Lower lobe of right lung (tissue), 2 donors: ENCODE measurements around the gene SLCO2A1. TPM values are rescaled to one million over a fixed set of nuclear protein-coding genes. Genes with fewer than 3 reads are reported as not detected.
A peak's percentile ranks its signal among the peaks of the same experiment; 100 is the strongest.

ENCODE experiments used
- ATAC-seq, 2 donors: fragments of 200-7000 bp; cut with Tn5 transposase; one replicate each; pipeline ENCODE4 v1.9.1; 2020 to 2022; ENCODE audit warnings: mild to moderate bottlenecking in 2 of 2, moderate library complexity in 2 of 2
- DNase-seq: peaks from one replicate; pipeline ENCODE4 v3.0.0-alpha.2; 2020
- H3K27ac ChIP-seq: fragments of 200-600 bp; one replicate; pipeline ENCODE4 v1.8.0; 2022
- H3K27me3 ChIP-seq: fragments of 200-600 bp; one replicate; pipeline ENCODE4 v1.8.0; 2022; ENCODE audit warnings: low read depth
- H3K36me3 ChIP-seq: fragments of 200-600 bp; one replicate; pipeline ENCODE4 v1.8.0; 2022; ENCODE audit warnings: mild to moderate bottlenecking
- H3K4me1 ChIP-seq: fragments of 200-600 bp; one replicate; pipeline ENCODE4 v1.8.0; 2022
- H3K4me3 ChIP-seq: fragments of 200-600 bp; one replicate; pipeline ENCODE4 v1.8.0; 2022; ENCODE audit warnings: mild to moderate bottlenecking
- H3K9me3 ChIP-seq: fragments of 200-600 bp; one replicate; pipeline ENCODE4 v1.8.0; 2022
- CTCF ChIP-seq: fragments of 200-600 bp; IDR thresholded peaks from one replicate; pipeline ENCODE4 v1.8.0; 2022; ENCODE audit warnings: antibody characterized with exemption, mild to moderate bottlenecking
- intact Hi-C: fragments of 100-400 bp; cut with DNase I; formaldehyde crosslinking; loops from one replicate; pipeline ENCODE4 v1.11.0; 2022
- total RNA-seq: library from RNA; stranded (reverse); fragmentation: NEBNext Ultra II Directional; extraction: Animal tissue kit (Norgen Biotek cat#: 25700); gene quantifications from one replicate; pipeline ENCODE4 v1.2.1, GENCODE V29; 2021
- donor health status: DM: no; HTN: yes; CAD: no; lungs with severe emphysema.

Gene SLCO2A1
- total RNA-seq, 1 donor from 2014 or later, result 204 TPM

GRCh38 chr3:134055661-134056060 is 25.9 kb upstream of the SLCO2A1 start:
- Histone ChIP-seq H3K27ac (no peak overlapping the region), H3K4me3 (no peak overlapping the region), H3K9me3 (no peaks in the 10 kb centered on the region), H3K4me1 (peaks cover 31% of the 10 kb centered on the region), H3K36me3 (no peaks in the 10 kb centered on the region), H3K27me3 (no peaks in the 10 kb centered on the region)
- no peak for TF ChIP-seq CTCF
- ATAC-seq, result no peak
- intact Hi-C loops, result no loop called here
- DNase-seq, result no peak

GRCh38 chr3:134054881-134055280 is 25.2 kb upstream of the SLCO2A1 start:
- peaks cover 25% of the 10 kb centered on the region for H3K4me1 ChIP-seq
- TF ChIP-seq CTCF, result no peak

GRCh38 chr3:134054231-134054630 is 24.5 kb upstream of the SLCO2A1 start:
- Histone ChIP-seq H3K36me3 (no peaks in the 10 kb centered on the region), H3K4me3 (no peak overlapping the region), H3K27ac (no peak overlapping the region), H3K27me3 (no peaks in the 10 kb centered on the region), H3K4me1 (peaks cover 19% of the 10 kb centered on the region), H3K9me3 (no peaks in the 10 kb centered on the region)
- ATAC-seq (no peak), DNase-seq (no peak)
- TF ChIP-seq CTCF, result no peak
- intact Hi-C loops, result no loop called here

More at GRCh38 chr3:134054881-134055280, 25.2 kb upstream of the SLCO2A1 start:
- Histone ChIP-seq H3K36me3 (no peaks in the 10 kb centered on the region), H3K27ac (no peak overlapping the region), H3K4me3 (no peak overlapping the region), H3K27me3 (no peaks in the 10 kb centered on the region), H3K9me3 (no peaks in the 10 kb centered on the region)
- no peak for DNase-seq
- ATAC-seq, result no peak
- intact Hi-C loops, result no loop called here

- no peaks in the 10 kb centered on the region for H3K36me3 ChIP-seq
- H3K27ac ChIP-seq, result peak overlapping the region; percentile 41
- no peak overlapping the region for H3K4me3 ChIP-seq
- DNase-seq, result no peak
- no peaks in the 10 kb centered on the region for H3K27me3 ChIP-seq
- no peaks in the 10 kb centered on the region for H3K9me3 ChIP-seq
- intact Hi-C loops, result no loop called here
- peak; percentile 10 to 24 for ATAC-seq
- no peak for TF ChIP-seq CTCF
- H3K4me1 ChIP-seq, result peaks cover 4% of the 10 kb centered on the region
Measured at GRCh38 chr3:134052370-134052769, 22.6 kb upstream of the SLCO2A1 start.

- H3K9me3 ChIP-seq, result peaks cover 8% of the 10 kb centered on the region
- ATAC-seq (no peak), DNase-seq (no peak)
- no peaks in the 10 kb centered on the region for H3K36me3 ChIP-seq
- intact Hi-C loops, result no loop called here
- H3K27me3 ChIP-seq, result no peaks in the 10 kb centered on the region
- no peak for TF ChIP-seq CTCF
- H3K27ac ChIP-seq, result no peak overlapping the region
- no peak overlapping the region for H3K4me3 ChIP-seq
- no peaks in the 10 kb centered on the region for H3K4me1 ChIP-seq
Measured at GRCh38 chr3:134049676-134050075, 20.0 kb upstream of the SLCO2A1 start.
